Endothelial cell of umbilical vein (primary cell): ENCODE results near the gene BRS3. TPM values are rescaled to one million over a fixed set of nuclear protein-coding genes. Genes with fewer than 3 reads are reported as not detected.

Source experiments
- BruUV-seq: library from RNA; stranded (reverse); fragments of 400-500 nt; replicated peaks from 2 replicates; lab custom pipeline; 2021; lab: Mats Ljungman, UMichigan
- CTCF ChIA-PET: fragments of 300-600, 350-600 bp; sonication (Branson Sonifier 250); formaldehyde crosslinking; loops from one replicate; lab custom pipeline; 2021; ENCODE audit warnings: antibody characterized with exemption, inconsistent platforms; lab: Charles Lee
- POLR2A ChIA-PET: fragments of 300-600, 350-600 bp; sonication (Branson Sonifier 250); formaldehyde crosslinking; loops from one replicate; lab custom pipeline; 2021; ENCODE audit warnings: antibody characterized with exemption, inconsistent platforms; lab: Charles Lee
- DNase-seq: peaks from one replicate; pipeline ENCODE4 v3.0.0-alpha.2; 2011; ENCODE audit warnings: low read depth, low spot score
- FAIRE-seq: peaks from 2 replicates; lab custom pipeline; 2011; peaks lifted over from hg19 to GRCh38; lab: Jason Lieb, UNC
- H2AFZ ChIP-seq: 2 replicates; pipeline ENCODE4 v1.6.0; 2012; ENCODE audit warnings: low read depth, low read length, control low read depth, inconsistent platforms
- H3K27ac ChIP-seq: 2 replicates; pipeline ENCODE4 v1.5.1; 2011; ENCODE audit warnings: low read depth, mild to moderate bottlenecking, control low read depth, low read length, moderate library complexity; ENCODE audit not compliant: insufficient read depth
- H3K27me3 ChIP-seq, 2 experiments: 2 replicates each; pipeline versions ENCODE4 v1.6.0 to v1.6.1; 2011; ENCODE audit warnings: low read length in 2 of 2, mixed read lengths in 1 of 2; ENCODE audit not compliant: control insufficient read depth in 2 of 2, insufficient read depth in 2 of 2
- H3K36me3 ChIP-seq, 2 experiments: 2 replicates in 1 of 2; 3 replicates in 1 of 2; pipeline ENCODE4 v1.5.1; 2011; ENCODE audit warnings: low read length in 2 of 2, mild to moderate bottlenecking in 1 of 2, moderate library complexity in 1 of 2; ENCODE audit not compliant: control insufficient read depth in 2 of 2, insufficient read depth in 2 of 2; ENCODE audit errors: extremely low read depth in 1 of 2
- H3K4me1 ChIP-seq: 3 replicates; pipeline ENCODE4 v1.5.1; 2011; ENCODE audit warnings: mild to moderate bottlenecking, low read length; ENCODE audit not compliant: control insufficient read depth, insufficient read depth; ENCODE audit errors: extremely low read depth
- H3K4me2 ChIP-seq: 2 replicates; pipeline ENCODE4 v1.6.1; 2011; ENCODE audit warnings: low read length, control low read depth, mixed read lengths; ENCODE audit not compliant: insufficient read depth
- H3K4me3 ChIP-seq, 3 experiments: fragments of 200-600 bp in 1 of 3; sonication (generic), shearing (Covaris generic) in 1 of 3; replicated peaks in 1 of 3; 2 replicates each; pipeline ENCODE4 v1.5.1; 2011 to 2016; ENCODE audit warnings: control low read depth in 3 of 3, low read length in 3 of 3, mild to moderate bottlenecking in 2 of 3, inconsistent platforms in 1 of 3, low read depth in 1 of 3, moderate library complexity in 1 of 3; ENCODE audit not compliant: insufficient read depth in 1 of 3
- H3K79me2 ChIP-seq: 2 replicates; pipeline ENCODE4 v1.6.0; 2012; ENCODE audit warnings: low read length, inconsistent platforms; ENCODE audit not compliant: control insufficient read depth, insufficient read depth
- H3K9ac ChIP-seq: replicated peaks from 2 replicates; pipeline ENCODE3; 2011; ENCODE audit warnings: low read length, control low read depth; ENCODE audit not compliant: insufficient read depth; ENCODE audit errors: extremely low read depth
- H3K9me1 ChIP-seq: replicated peaks from 3 replicates; pipeline ENCODE4 v1.6.0; 2011; ENCODE audit warnings: mild to moderate bottlenecking, low read length; ENCODE audit not compliant: control insufficient read depth, insufficient read depth; ENCODE audit errors: extremely low read depth
- H3K9me3 ChIP-seq: replicated peaks from 2 replicates; pipeline ENCODE4 v1.5.1; 2012; ENCODE audit warnings: low read length, inconsistent platforms; ENCODE audit not compliant: control insufficient read depth, insufficient read depth
- H4K20me1 ChIP-seq: replicated peaks from 2 replicates; pipeline ENCODE3; 2011; ENCODE audit warnings: mild to moderate bottlenecking, low read length; ENCODE audit not compliant: control insufficient read depth, insufficient read depth; ENCODE audit errors: extremely low read depth
- CTCF ChIP-seq, 2 donors: IDR thresholded peaks; 1 replicate in 1 of 2; 2 replicates in 1 of 2; pipeline ENCODE4 v1.5.1; 2011; ENCODE audit warnings: low read length in 2 of 2, mild to moderate bottlenecking in 2 of 2, moderate library complexity in 2 of 2, control low read depth in 1 of 2, inconsistent platforms in 1 of 2, low read depth in 1 of 2; ENCODE audit not compliant: insufficient read depth in 1 of 2; ENCODE audit errors: extremely low read depth in 1 of 2
- EZH2 ChIP-seq: IDR thresholded peaks from 2 replicates; pipeline ENCODE4 v1.6.1; 2012; ENCODE audit warnings: borderline replicate concordance, low read depth, mild to moderate bottlenecking, moderate library complexity, low read length, inconsistent platforms; ENCODE audit not compliant: severe bottlenecking
- FOS ChIP-seq: IDR thresholded peaks from 2 replicates; pipeline ENCODE4 v1.6.1; 2011; ENCODE audit warnings: mild to moderate bottlenecking, low read length, moderate library complexity, borderline replicate concordance; ENCODE audit not compliant: insufficient read depth
- GATA2 ChIP-seq: IDR thresholded peaks from 2 replicates; pipeline ENCODE4 v1.7.0; 2011; ENCODE audit warnings: low read depth, mild to moderate bottlenecking, moderate library complexity, mixed read lengths, low read length; ENCODE audit not compliant: insufficient read length, insufficient read depth
- JUN ChIP-seq: IDR thresholded peaks from 2 replicates; pipeline ENCODE4 v1.6.1; 2011; ENCODE audit warnings: borderline replicate concordance, low read depth; ENCODE audit not compliant: insufficient read length, insufficient read depth
- MAX ChIP-seq: IDR thresholded peaks from 2 replicates; pipeline ENCODE4 v1.6.1; 2011; ENCODE audit not compliant: insufficient read depth, insufficient read length
- MYC ChIP-seq: IDR thresholded peaks from one replicate; pipeline ENCODE4 v1.6.1; 2011; ENCODE audit warnings: mild to moderate bottlenecking, low read depth, low read length
- POLR2A ChIP-seq: IDR thresholded peaks from 2 replicates; pipeline ENCODE4 v1.6.1; 2012; ENCODE audit warnings: low read depth, mild to moderate bottlenecking, control low read depth, low read length
- POLR2AphosphoS5 ChIP-seq: IDR thresholded peaks from 2 replicates; pipeline ENCODE4 v1.6.1; 2012; ENCODE audit warnings: low read depth, mild to moderate bottlenecking, control low read depth, low read length, moderate library complexity; ENCODE audit not compliant: insufficient read depth
- dilution Hi-C: fragments of 300-500 bp; cut with MboI; formaldehyde crosslinking; loops from one replicate; pipeline ENCODE4 v1.15.0; 2019; ENCODE audit warnings: low sequenced_read_pairs; ENCODE audit not compliant: extremely low pct_ligation_motif_present
- intact Hi-C: fragments of 100-400 bp; cut with micrococcal nuclease; formaldehyde crosslinking; loops from one replicate; pipeline ENCODE4 v1.10.0; 2022
- polyA plus RNA-seq, 4 experiments: library from polyadenylated mRNA; depleted of rRNA in 3 of 4; stranded (reverse) in 3 of 4; unstranded in 1 of 4; fragments of >200 nt; gene quantifications; 2 replicates each; pipeline versions ENCODE4 v1.2.1 to v1.2.3, GENCODE V29; 2011 to 2012; ENCODE audit warnings: missing spikeins in 1 of 4
- total RNA-seq: library from RNA; stranded (reverse); gene quantifications from 2 replicates; pipeline ENCODE4 v1.2.3, GENCODE V29; 2021

BRS3 gene
- total and polyA plus RNA-seq, 2 donors (not counting 3 experiments of a cell fraction or from before 2014, with no cell fraction given), result not detected

GRCh38 chrX:136447308-136447707 is 40.4 kb upstream of the BRS3 start:
- intact Hi-C loops (no loop called here), dilution Hi-C loops (no loop called here)
- Histone ChIP-seq H4K20me1 (no peaks in the 10 kb centered on the region), H3K4me1 (no peaks in the 10 kb centered on the region), H3K27ac (no peak overlapping the region), H3K27me3 (no peaks in the 10 kb centered on the region), H2AFZ (no peak overlapping the region), H3K4me3 (no peak overlapping the region), H3K79me2 (no peaks in the 10 kb centered on the region), H3K36me3 (no peaks in the 10 kb centered on the region), H3K9me1 (no peaks in the 10 kb centered on the region), H3K4me2 (no peak overlapping the region), H3K9ac (no peak overlapping the region), H3K9me3 (no peaks in the 10 kb centered on the region)
- FAIRE-seq (no peak), DNase-seq (no peak)
- BruUV-seq, result no TSS peak
- CTCF ChIA-PET, result no interaction called here
- TF ChIP-seq EZH2 (no peak), POLR2AphosphoS5 (no peak), POLR2A (no peak), MAX (no peak), FOS (no peak), JUN (no peak), MYC (no peak), CTCF (IDR thresholded peaks at IDR 0.05; ENCODE audit: extremely low read depth in 1 of 2, insufficient read depth in 1 of 2, low read depth in 1 of 2, low read length in 2 of 2) (no peak), GATA2 (no peak)
- POLR2A ChIA-PET, result no interaction called here
